GM12878 (cell line): ENCODE measurements around the gene SH2D7. TPM values are rescaled to one million over a fixed set of nuclear protein-coding genes. Genes with fewer than 3 reads are reported as not detected.
A peak's percentile ranks its signal among the peaks of the same experiment; 100 is the strongest.

Source experiments
- BHLHE40 ChIP-seq, 2 experiments: fragments of 450-650 bp in 1 of 2; IDR thresholded peaks; 2 replicates each; pipeline ENCODE4 v1.6.1; 2011 to 2017; ENCODE audit warnings: low read depth in 2 of 2, borderline replicate concordance in 1 of 2, improper control_type of control experiment in 1 of 2, low read length in 1 of 2, mild to moderate bottlenecking in 1 of 2
- CTCF ChIP-seq, 3 experiments: IDR thresholded peaks in 2 of 3; conservative IDR thresholded peaks in 1 of 3; 2 replicates each; pipeline ENCODE4 v1.5.1; 2011; ENCODE audit warnings: low read depth in 3 of 3, low read length in 3 of 3, mild to moderate bottlenecking in 3 of 3, control low read depth in 2 of 3, moderate library complexity in 2 of 3, inconsistent platforms in 1 of 3, mixed read lengths in 1 of 3; ENCODE audit not compliant: control insufficient read depth in 2 of 3, insufficient read depth in 1 of 3; ENCODE audit errors: extremely low read depth in 1 of 3
- EP300 ChIP-seq, 2 experiments: fragments of 150-350 bp in 1 of 2; IDR thresholded peaks; 2 replicates each; pipeline ENCODE4 v1.6.1; 2011 to 2012; ENCODE audit warnings: low read depth in 2 of 2, low read length in 2 of 2, borderline replicate concordance in 1 of 2, improper control_type of control experiment in 1 of 2, inconsistent platforms in 1 of 2; ENCODE audit not compliant: control insufficient read depth in 1 of 2
- HDGF ChIP-seq: fragments of 450-650 bp; IDR thresholded peaks from 2 replicates; pipeline ENCODE4 v1.6.1; 2016; ENCODE audit warnings: antibody characterized with exemption
- IKZF2 ChIP-seq, 2 experiments: fragments of 450-650 bp; IDR thresholded peaks; 2 replicates each; pipeline ENCODE4 v1.6.1; 2017; ENCODE audit warnings: mild to moderate bottlenecking in 2 of 2, moderate library complexity in 2 of 2
- MLLT1 ChIP-seq: fragments of 450-650 bp; IDR thresholded peaks from 2 replicates; pipeline ENCODE4 v1.6.1; 2016; ENCODE audit warnings: mild to moderate bottlenecking
- NFXL1 ChIP-seq: fragments of 450-650 bp; IDR thresholded peaks from 2 replicates; pipeline ENCODE4 v1.6.1; 2017; ENCODE audit warnings: antibody characterized with exemption, mild to moderate bottlenecking, borderline replicate concordance
- NR2F1 ChIP-seq: fragments of 450-650 bp; conservative IDR thresholded peaks from 2 replicates; pipeline ENCODE4 v1.6.1; 2017; ENCODE audit warnings: mild to moderate bottlenecking
- PAX8 ChIP-seq: fragments of 450-650 bp; IDR thresholded peaks from 2 replicates; pipeline ENCODE4 v1.6.1; 2017; ENCODE audit warnings: mild to moderate bottlenecking, moderate library complexity
- POU2F2 ChIP-seq: IDR thresholded peaks from 3 replicates; pipeline ENCODE4 v1.6.1; 2011; ENCODE audit warnings: low read depth, mild to moderate bottlenecking, low read length, borderline replicate concordance
- SP1 ChIP-seq: IDR thresholded peaks from one replicate; pipeline ENCODE4 v1.6.1; 2011; ENCODE audit warnings: low read depth, low read length
- TARDBP ChIP-seq: IDR thresholded peaks from 2 replicates; pipeline ENCODE4 v1.6.1; 2016; ENCODE audit warnings: borderline replicate concordance
- YBX1 ChIP-seq: fragments of 450-650 bp; IDR thresholded peaks from 2 replicates; pipeline ENCODE4 v1.6.1; 2016; ENCODE audit warnings: antibody characterized with exemption
- ZBTB40 ChIP-seq: fragments of 450-650 bp; IDR thresholded peaks from 2 replicates; pipeline ENCODE4 v1.6.1; 2016; ENCODE audit warnings: mild to moderate bottlenecking, moderate library complexity, borderline replicate concordance
- ZNF207 ChIP-seq: fragments of 450-650 bp; IDR thresholded peaks from 2 replicates; pipeline ENCODE4 v1.6.1; 2014; ENCODE audit warnings: antibody characterized with exemption, mild to moderate bottlenecking, borderline replicate concordance
- ZNF217 ChIP-seq: fragments of 450-650 bp; IDR thresholded peaks from 2 replicates; pipeline ENCODE4 v1.6.1; 2017; ENCODE audit warnings: antibody characterized with exemption, mild to moderate bottlenecking
- ZNF687 ChIP-seq: fragments of 450-650 bp; IDR thresholded peaks from 2 replicates; pipeline ENCODE4 v1.6.1; 2017; ENCODE audit warnings: mild to moderate bottlenecking, moderate library complexity
- polyA plus RNA-seq, 11 experiments: library from polyadenylated mRNA; depleted of rRNA in 4 of 11; unstranded in 6 of 11; stranded (reverse) in 5 of 11; fragments of >200 nt; fragmentation: Nextera tagmentation in 4 of 11; fragmentation: Illumina TruSeq in 1 of 11; extraction: Ambion mirVana in 4 of 11; extraction: Trizol in 1 of 11; gene quantifications; 1 replicate in 1 of 11; 2 replicates in 10 of 11; pipeline versions ENCODE4 v1.2.1 to v1.2.3, GENCODE V29; 2011 to 2016; ENCODE audit warnings: inconsistent platforms in 2 of 11, missing spikeins in 2 of 11, low read depth in 1 of 11
- total RNA-seq, 4 experiments: library from RNA; depleted of rRNA in 3 of 4; stranded (reverse); fragments of >200 nt in 3 of 4; fragmentation: Illumina TruSeq in 1 of 4; extraction: Trizol in 1 of 4; gene quantifications; 2 replicates each; pipeline versions ENCODE4 v1.2.1 to v1.2.3, GENCODE V29; 2013 to 2021

The SH2D7 gene
- total and polyA plus RNA-seq, 10 of the 15 experiments (the other 5 are each of a cell fraction or from before 2014, with no cell fraction given), result 0.04 to 0.06 TPM; not detected in 8

- TF ChIP-seq PAX8, result no peak
- TF ChIP-seq NR2F1, result 0 out of 2 replicates have a peak, but pooled peaks have one; percentile 28
- TF ChIP-seq HDGF, result 0 out of 2 replicates have a peak, but pooled peaks have one; percentile 80
- TF ChIP-seq IKZF2 (IDR thresholded peaks at IDR 0.05), result 0 out of 4 replicates have a peak, but pooled peaks of 1 of the 2 experiments have one; percentile 10
- peak; percentile 53; the same call in 1 of the 2 replicates for TF ChIP-seq ZNF207
- no peak for TF ChIP-seq YBX1
- TF ChIP-seq BHLHE40 (IDR thresholded peaks at IDR 0.05; ENCODE audit: borderline replicate concordance in 1 of 2, low read depth in 2 of 2, low read length in 1 of 2), result 0 out of 4 replicates have a peak, but pooled peaks have one; percentile 15 to 24
- TF ChIP-seq NFXL1, result no peak
- no peak for TF ChIP-seq ZBTB40
- TF ChIP-seq ZNF217, result no peak
- 0 out of 2 replicates have a peak, but pooled peaks have one; percentile 46 for TF ChIP-seq MLLT1
- no peak for TF ChIP-seq TARDBP
- TF ChIP-seq SP1, result no peak
- TF ChIP-seq EP300 (IDR thresholded peaks at IDR 0.05; ENCODE audit: borderline replicate concordance in 1 of 2, control insufficient read depth in 1 of 2, low read depth in 2 of 2, low read length in 2 of 2), result no peak
- TF ChIP-seq ZNF687, result 0 out of 2 replicates have a peak, but pooled peaks have one; percentile 35
- peak; percentile 38; the same call in 1 of the 3 replicates for TF ChIP-seq POU2F2
- TF ChIP-seq CTCF (IDR thresholded peaks at IDR 0.05 in 2 of 3, conservative IDR thresholded peaks at IDR 0.05 in 1 of 3; ENCODE audit: control insufficient read depth in 2 of 3, extremely low read depth in 1 of 3, insufficient read depth in 1 of 3, low read depth in 3 of 3, low read length in 3 of 3), result peak; percentile 89 to 97 (median 94)
Observed at GRCh38 chr15:78108300-78109084, 16.1 kb downstream of the SH2D7 start (continued).
